T-helper 1 cell treated with Interleukin-12 subunit alpha and Interleukin-12 subunit beta and Interleukin-4 antibody, amounts not matched to agents 30 μg/mL and 1 μg/mL, for 36 hours (primary cell): ENCODE data around the gene SLC6A11.

Experiments used
- H3K27ac Mint-ChIP-seq: one replicate; pipeline ENCODE4 v1.8.0; 2021; ENCODE audit warnings: mild to moderate bottlenecking, mixed read lengths
- H3K27me3 Mint-ChIP-seq: one replicate; pipeline ENCODE4 v1.8.0; 2021; ENCODE audit warnings: low read depth, mixed read lengths
- H3K36me3 Mint-ChIP-seq: one replicate; pipeline ENCODE4 v1.8.0; 2021; ENCODE audit warnings: low read depth, mixed read lengths
- H3K4me1 Mint-ChIP-seq: one replicate; pipeline ENCODE4 v1.8.0; 2021; ENCODE audit warnings: low read depth, mixed read lengths
- H3K4me3 Mint-ChIP-seq: one replicate; pipeline ENCODE4 v1.8.0; 2021; ENCODE audit warnings: mild to moderate bottlenecking, moderate library complexity, mixed read lengths
- H3K9me3 Mint-ChIP-seq: one replicate; pipeline ENCODE4 v1.8.0; 2021; ENCODE audit warnings: mixed read lengths

SLC6A11 gene

DNA sequence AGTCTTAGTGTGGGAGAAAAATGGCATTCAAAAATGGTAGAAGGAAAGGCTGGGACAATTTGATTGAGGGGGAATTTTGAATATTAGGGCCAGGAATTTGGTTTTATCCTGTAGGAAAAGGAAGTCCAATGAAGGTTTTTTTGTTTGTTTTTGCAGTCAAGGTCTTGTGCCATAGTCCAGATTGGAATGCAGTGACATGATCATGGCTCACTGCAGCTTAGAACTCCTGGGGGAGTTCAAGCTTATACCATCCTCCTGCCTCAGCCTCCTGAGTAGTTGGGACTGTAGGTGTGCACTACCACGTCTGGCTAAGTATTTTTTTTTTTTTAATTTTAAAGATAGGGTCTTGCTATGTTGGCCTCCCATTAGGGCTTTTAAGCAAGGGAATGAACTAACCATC lies 2.6 kb upstream of the SLC6A11 start:
- no peak overlapping the region for H3K27ac Mint-ChIP-seq
- H3K4me3 Mint-ChIP-seq: no peak overlapping the region
- H3K27me3 Mint-ChIP-seq: peaks cover 23% of the 10 kb centered on the region
- H3K36me3 Mint-ChIP-seq: no peaks in the 10 kb centered on the region
- no peaks in the 10 kb centered on the region for H3K9me3 Mint-ChIP-seq
- H3K4me1 Mint-ChIP-seq: no peaks in the 10 kb centered on the region

DNA sequence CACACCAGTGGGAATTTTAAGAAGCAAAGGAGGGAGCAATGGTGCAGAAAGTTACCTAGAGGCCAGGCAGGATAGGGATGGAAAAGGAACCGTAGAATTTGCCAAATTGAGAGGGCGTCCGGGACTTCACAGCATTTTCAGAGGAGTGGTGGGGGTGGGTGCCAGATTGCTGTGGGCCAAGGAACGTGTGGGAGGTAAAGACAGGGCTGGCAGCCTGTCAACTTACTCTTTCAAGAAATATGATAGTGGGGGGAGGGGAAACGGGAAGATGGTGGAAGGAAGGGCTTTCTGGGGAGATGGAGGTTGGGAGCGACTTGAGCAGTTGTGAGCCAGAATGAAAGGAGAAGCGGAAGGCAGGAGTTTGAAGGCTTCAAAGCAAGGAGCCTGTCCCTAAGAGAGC lies 1.4 kb upstream of the SLC6A11 start:
- Mint-ChIP-seq H3K4me1 (no peaks in the 10 kb centered on the region), H3K36me3 (no peaks in the 10 kb centered on the region), H3K4me3 (no peak overlapping the region), H3K27ac (no peak overlapping the region), H3K9me3 (no peaks in the 10 kb centered on the region), H3K27me3 (peaks cover 30% of the 10 kb centered on the region)

DNA sequence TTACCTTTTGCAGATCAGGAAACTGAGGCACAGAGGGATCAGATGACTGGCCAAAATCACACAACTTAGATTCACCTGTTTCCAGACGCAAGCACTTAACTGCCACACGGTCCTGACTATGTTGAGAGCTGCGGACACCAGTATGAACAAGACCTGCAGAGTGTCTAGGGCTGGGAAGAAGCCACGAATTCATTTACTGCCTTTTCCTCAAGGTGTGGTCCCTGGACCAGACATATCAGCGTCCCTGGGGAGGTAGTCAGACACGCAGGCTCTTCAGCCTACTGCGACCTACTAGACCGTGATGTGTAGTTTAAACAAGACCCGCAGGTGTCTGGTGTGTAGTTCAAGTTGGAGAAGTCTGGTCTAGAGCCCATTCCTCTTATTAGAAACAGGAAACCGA lies 541 bp upstream of the SLC6A11 start:
- Mint-ChIP-seq H3K27ac (no peak overlapping the region), H3K4me1 (no peaks in the 10 kb centered on the region), H3K27me3 (peaks cover 33% of the 10 kb centered on the region), H3K36me3 (no peaks in the 10 kb centered on the region), H3K9me3 (no peaks in the 10 kb centered on the region), H3K4me3 (no peak overlapping the region)

DNA sequence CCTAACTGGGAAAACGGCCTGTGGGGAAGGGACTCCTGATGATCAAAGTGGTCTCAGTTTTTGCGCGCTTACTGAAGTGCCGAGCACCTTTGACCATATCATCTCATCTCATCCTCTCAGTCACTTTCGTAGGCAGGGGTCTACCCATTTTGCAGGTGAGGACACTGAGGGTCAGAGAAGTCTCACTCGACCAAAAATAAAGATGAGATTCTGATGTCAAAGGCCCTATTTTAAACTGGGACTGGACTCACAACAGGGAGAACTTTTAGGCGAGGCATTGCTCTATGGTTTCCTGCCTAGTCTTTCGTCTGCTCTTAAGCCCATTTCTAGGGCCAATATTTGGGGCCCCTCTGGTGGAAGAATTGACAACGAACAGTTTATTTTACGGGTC lies 830 bp downstream of the SLC6A11 start:
- no peaks in the 10 kb centered on the region for H3K4me1 Mint-ChIP-seq
- no peak overlapping the region for H3K4me3 Mint-ChIP-seq
- H3K9me3 Mint-ChIP-seq: no peaks in the 10 kb centered on the region
- no peaks in the 10 kb centered on the region for H3K36me3 Mint-ChIP-seq
- no peak overlapping the region for H3K27ac Mint-ChIP-seq
- peaks cover 41% of the 10 kb centered on the region for H3K27me3 Mint-ChIP-seq

DNA sequence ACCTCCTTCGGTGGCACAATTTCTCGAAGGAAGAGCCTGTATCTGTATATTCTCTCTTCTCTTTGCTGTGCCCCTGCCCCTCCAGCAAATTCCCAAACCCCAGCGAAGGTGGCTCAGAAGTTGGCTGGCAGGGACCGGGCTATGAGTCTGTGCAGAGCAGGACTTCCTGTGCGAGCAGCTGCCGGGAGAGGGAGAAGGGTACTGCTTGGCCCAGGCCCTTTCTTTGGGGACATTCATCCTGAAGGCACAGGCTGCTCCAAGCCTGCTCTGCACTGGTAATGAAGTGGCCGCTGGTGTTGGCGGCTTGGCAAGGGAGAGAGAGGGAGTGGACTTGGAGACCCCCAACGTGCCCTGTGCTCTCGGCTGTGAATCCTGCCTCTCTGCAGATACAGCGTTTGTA lies 1.5 kb downstream of the SLC6A11 start:
- no peak overlapping the region for H3K27ac Mint-ChIP-seq
- no peaks in the 10 kb centered on the region for H3K36me3 Mint-ChIP-seq
- H3K4me3 Mint-ChIP-seq: no peak overlapping the region
- no peaks in the 10 kb centered on the region for H3K9me3 Mint-ChIP-seq
- no peaks in the 10 kb centered on the region for H3K4me1 Mint-ChIP-seq
- H3K27me3 Mint-ChIP-seq: peaks cover 41% of the 10 kb centered on the region

DNA sequence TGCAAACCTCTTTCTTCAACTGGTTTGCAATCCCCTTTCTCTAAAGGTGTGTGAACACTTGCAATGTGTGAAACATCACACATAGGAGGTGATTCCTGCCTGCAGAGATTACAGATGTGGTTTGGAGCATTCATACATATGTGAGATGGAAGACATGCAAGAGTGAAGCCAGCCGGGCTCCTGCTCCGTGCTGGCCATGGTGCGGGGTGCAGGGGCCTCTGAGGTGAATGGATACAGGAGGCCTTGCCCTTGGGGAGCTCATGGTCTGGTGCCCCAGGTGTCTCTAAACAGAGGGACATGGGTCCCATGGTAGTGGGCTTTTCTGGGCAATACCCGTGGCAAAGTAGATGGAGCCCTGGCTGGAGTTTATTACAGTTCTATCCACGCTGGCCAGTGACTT lies 6.0 kb downstream of the SLC6A11 start:
- no peak overlapping the region for H3K27ac Mint-ChIP-seq
- no peaks in the 10 kb centered on the region for H3K36me3 Mint-ChIP-seq
- no peaks in the 10 kb centered on the region for H3K4me1 Mint-ChIP-seq
- H3K27me3 Mint-ChIP-seq: peaks cover 23% of the 10 kb centered on the region
- no peak overlapping the region for H3K4me3 Mint-ChIP-seq
- H3K9me3 Mint-ChIP-seq: no peaks in the 10 kb centered on the region

DNA sequence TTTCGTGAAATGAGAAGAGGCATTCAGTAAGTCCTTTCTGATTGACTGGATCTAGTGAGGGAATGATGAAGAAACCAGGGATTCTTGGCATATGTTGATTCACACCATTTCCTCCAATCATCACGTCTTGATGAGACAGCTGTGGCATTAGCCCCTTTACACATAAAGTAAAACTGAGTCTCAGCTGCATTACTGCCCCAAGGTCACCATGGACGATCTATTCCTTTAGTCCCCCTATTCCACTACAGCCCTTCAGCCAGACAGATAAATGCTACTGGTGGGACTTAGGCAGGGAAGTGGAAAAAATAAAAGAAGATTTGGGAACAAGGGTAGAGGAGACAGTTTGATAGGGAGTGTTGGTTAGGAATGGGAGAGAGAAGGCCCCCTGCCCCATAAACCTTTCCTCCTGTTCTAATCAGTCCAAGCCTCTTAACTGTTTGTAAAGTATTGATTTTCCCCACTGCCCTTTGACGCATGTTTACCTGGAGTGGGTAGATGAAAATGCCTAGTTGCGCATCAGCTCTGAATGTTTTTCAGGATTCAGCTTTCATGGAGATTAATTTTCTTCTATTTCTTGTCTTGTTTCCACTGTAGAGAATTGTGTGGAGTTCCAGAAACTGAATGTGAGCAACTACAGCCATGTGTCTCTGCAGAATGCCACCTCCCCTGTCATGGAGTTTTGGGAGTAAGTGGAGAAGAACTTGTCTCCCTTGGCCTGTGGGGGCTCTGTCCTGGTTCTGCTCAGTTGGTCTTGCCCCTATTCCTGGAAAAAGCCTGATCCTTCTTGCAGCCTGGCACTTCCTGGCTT lies 6.9 kb downstream of the SLC6A11 start:
- Mint-ChIP-seq H3K4me1 (no peaks in the 10 kb centered on the region), H3K27ac (no peak overlapping the region), H3K36me3 (no peaks in the 10 kb centered on the region), H3K9me3 (no peaks in the 10 kb centered on the region), H3K27me3 (peaks cover 23% of the 10 kb centered on the region), H3K4me3 (no peak overlapping the region)

DNA sequence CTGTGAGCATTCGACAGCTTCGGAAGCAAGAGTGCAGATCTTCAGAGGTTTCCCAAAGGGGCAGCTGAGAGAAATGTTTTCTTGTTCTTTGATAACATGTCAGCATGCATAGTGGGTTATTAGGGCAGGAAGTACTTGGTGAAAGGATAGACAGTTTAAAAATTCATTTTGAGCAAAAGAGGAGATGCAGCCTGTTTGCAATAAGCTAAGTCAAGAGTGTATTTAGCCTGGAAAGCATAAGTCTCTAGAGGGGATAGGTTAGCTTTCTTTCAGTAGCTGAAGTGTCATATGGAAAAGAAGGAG lies 7.4 kb downstream of the SLC6A11 start:
- no peak overlapping the region for H3K27ac Mint-ChIP-seq
- H3K4me1 Mint-ChIP-seq: no peaks in the 10 kb centered on the region
- H3K9me3 Mint-ChIP-seq: no peaks in the 10 kb centered on the region
- no peak overlapping the region for H3K4me3 Mint-ChIP-seq
- H3K27me3 Mint-ChIP-seq: peaks cover 20% of the 10 kb centered on the region
- H3K36me3 Mint-ChIP-seq: no peaks in the 10 kb centered on the region

DNA sequence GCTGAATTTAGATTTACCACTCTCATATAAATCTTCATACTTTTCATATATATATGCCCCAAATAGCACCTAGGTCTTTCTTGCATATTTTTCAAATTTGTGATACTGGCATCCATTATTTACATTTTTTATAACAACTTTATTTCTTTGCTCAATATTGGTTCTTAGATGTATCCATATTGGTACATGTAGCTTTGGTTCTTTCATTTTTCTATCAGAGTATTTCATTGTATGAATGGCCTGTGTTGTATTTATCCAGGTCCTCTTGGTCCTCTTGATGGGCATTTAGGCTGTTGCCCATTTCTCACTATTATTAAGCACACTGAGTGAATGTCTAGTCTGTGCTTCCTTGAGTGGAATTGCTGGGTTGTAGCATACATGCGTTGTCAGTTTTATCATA lies 8.4 kb downstream of the SLC6A11 start:
- Mint-ChIP-seq H3K27ac (no peak overlapping the region), H3K4me3 (no peak overlapping the region), H3K27me3 (peaks cover 14% of the 10 kb centered on the region)

DNA sequence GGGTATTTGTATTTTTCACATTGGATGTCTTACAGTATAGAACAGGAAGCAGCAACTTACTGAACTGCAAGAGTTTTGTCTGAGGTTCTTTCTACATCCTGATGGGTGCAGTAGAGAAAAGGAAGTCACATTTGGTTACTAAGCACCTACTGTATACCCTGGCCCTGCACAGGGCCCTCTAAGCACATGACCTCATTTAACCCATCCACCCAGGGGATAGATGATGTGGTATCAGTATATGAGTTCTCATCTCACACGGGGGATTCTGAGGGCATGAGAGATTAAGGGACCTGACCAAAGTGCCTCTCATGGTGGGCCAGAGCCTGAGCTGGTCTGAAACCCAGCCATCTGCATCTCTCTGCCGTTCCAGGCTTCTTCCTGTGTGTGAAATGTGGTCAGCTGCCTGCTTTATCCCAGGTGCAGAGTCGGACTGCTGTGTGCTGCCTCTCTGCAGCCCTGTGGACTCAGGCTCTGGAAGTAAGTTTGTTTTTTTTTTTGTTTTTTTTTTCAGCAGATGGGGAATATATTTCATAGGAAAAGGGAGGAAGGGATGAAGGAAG lies 17.9 kb downstream of the SLC6A11 start:
- Mint-ChIP-seq H3K9me3 (no peaks in the 10 kb centered on the region), H3K27me3 (no peaks in the 10 kb centered on the region), H3K27ac (no peak overlapping the region), H3K36me3 (no peaks in the 10 kb centered on the region), H3K4me1 (no peaks in the 10 kb centered on the region), H3K4me3 (no peak overlapping the region)

More for the DNA sequence above, 8.4 kb downstream of the SLC6A11 start:
- H3K4me1 Mint-ChIP-seq: no peaks in the 10 kb centered on the region
- no peaks in the 10 kb centered on the region for H3K9me3 Mint-ChIP-seq
- no peaks in the 10 kb centered on the region for H3K36me3 Mint-ChIP-seq

DNA sequence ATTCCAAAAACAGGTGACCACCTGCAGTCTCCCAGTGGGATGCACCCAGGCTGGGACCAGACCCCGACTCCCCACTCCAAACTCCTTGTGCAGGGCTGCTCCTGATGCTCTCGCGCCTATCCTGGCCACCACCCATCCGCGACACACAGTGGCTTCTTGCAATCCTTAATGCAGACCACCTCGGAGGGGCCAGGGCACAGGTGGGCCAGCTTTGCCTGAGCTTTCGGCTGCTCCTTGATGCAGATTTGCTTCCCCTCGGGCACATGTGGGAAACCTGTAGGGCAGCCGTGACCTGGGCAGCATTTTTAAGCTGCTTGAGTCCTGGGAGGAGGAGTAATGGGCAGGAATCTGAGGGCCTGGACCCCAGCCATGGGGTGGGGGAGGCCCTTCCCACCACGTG lies 18.9 kb downstream of the SLC6A11 start:
- H3K4me3 Mint-ChIP-seq: no peak overlapping the region
- H3K9me3 Mint-ChIP-seq: no peaks in the 10 kb centered on the region
- H3K4me1 Mint-ChIP-seq: no peaks in the 10 kb centered on the region
- no peak overlapping the region for H3K27ac Mint-ChIP-seq
- no peaks in the 10 kb centered on the region for H3K27me3 Mint-ChIP-seq
- H3K36me3 Mint-ChIP-seq: no peaks in the 10 kb centered on the region

DNA sequence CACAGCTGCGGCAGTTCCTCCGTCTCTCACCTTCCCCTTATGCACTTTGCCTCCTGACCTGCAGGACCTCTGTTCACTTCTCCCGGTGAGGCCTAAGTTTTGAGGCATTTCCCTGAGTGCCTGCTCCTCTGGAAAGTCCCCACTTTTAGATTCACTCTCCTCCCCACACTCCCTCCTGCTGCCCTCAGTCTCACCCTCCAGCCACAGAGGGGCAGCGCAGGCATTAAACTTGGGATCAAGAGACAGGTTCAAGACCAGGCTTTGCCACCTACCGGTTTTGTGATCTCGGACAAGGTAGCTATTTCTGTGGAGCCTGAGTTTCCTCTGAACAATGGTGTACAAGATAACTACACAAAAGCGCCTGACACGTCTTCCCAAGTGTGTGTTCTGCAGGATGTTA lies 19.4 kb downstream of the SLC6A11 start:
- Mint-ChIP-seq H3K27me3 (no peaks in the 10 kb centered on the region), H3K4me1 (no peaks in the 10 kb centered on the region), H3K4me3 (no peak overlapping the region), H3K9me3 (no peaks in the 10 kb centered on the region), H3K27ac (no peak overlapping the region), H3K36me3 (no peaks in the 10 kb centered on the region)

DNA sequence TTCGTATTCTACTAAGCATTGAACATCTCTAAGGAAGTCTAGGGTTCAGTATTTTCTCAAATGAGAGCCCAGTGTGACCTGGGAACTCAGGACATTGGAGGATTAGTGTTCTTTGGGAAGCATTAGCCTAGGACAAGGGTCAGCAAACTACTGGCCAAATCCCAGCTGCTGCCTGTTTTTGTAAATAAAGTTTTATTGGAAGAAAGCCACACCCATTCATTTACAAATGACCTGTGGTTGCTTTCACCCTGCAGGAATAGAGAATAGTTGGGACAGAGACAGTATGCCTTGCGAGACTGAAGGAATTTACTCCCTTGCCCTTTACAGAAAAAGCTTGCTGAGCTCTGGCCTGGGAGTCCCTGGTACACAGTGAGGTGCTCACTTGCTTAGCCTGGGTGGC lies 20.6 kb downstream of the SLC6A11 start:
- Mint-ChIP-seq H3K36me3 (no peaks in the 10 kb centered on the region), H3K27me3 (no peaks in the 10 kb centered on the region), H3K4me3 (no peak overlapping the region), H3K4me1 (no peaks in the 10 kb centered on the region), H3K27ac (no peak overlapping the region), H3K9me3 (no peaks in the 10 kb centered on the region)

DNA sequence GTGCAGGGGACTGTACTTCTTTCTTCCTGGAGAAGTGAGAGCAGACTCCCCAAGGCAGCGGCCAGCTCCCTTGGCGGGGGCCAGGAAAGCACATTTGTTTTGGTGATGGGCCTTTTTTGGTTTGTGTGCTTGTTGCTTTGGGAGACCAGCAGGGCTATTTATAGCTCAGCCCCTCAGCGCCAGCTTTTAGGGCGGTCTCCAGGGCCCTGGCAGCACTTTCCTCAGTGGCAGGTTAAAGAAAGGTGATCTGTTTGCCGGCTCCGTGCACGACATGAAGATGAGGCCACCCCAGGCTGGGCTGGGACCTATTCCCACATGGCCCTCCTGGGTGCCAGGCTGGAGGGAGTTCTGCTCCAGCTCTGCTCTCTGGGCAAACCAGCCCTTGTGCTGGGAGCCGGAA lies 21.8 kb downstream of the SLC6A11 start:
- Mint-ChIP-seq H3K4me3 (no peak overlapping the region), H3K27ac (no peak overlapping the region), H3K9me3 (no peaks in the 10 kb centered on the region), H3K4me1 (no peaks in the 10 kb centered on the region), H3K27me3 (no peaks in the 10 kb centered on the region), H3K36me3 (no peaks in the 10 kb centered on the region)

DNA sequence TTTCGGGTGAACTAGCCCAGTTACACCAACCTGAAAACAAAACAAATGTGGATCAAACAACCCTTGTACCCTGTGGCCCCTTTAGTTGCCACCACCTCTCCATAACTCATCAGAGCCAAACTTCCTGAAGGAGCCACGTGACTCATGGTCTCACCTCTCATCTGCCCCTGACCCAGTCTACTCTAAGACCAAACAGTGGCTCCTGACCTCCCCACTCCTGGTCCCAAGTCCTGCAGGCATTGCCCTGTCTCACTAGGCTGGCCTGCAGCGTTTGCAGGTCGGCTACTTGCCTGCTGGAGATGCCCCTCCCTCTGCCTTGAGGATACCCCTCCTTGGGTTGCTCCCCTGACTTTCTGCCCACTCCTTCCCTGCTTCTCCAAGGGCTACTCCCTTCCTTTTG lies 23.1 kb downstream of the SLC6A11 start:
- no peaks in the 10 kb centered on the region for H3K27me3 Mint-ChIP-seq
- H3K36me3 Mint-ChIP-seq: no peaks in the 10 kb centered on the region
- H3K4me1 Mint-ChIP-seq: no peaks in the 10 kb centered on the region
- no peak overlapping the region for H3K4me3 Mint-ChIP-seq
- H3K27ac Mint-ChIP-seq: no peak overlapping the region
- H3K9me3 Mint-ChIP-seq: no peaks in the 10 kb centered on the region

DNA sequence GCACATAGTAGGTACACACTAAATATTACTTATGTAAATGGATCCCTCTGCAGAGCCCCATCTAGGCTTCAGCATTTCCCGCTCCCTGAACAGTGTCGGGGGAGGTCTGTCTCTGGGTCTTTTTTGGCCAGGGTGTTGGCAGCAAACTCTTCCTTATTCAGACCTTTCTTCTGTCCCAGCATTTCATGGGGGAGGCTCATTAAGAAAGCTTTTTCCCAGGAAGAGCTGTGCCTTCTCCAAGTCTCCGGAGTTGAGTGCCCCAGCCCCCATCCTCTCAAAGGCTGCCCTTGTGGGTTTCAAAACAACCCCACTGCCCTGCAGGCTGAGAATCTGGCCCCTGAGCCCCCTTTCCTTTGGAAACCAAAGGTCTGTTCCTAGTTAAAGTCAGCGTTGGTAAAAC lies 25.1 kb downstream of the SLC6A11 start:
- Mint-ChIP-seq H3K4me1 (no peaks in the 10 kb centered on the region), H3K27me3 (no peaks in the 10 kb centered on the region), H3K9me3 (no peaks in the 10 kb centered on the region), H3K36me3 (no peaks in the 10 kb centered on the region), H3K27ac (no peak overlapping the region), H3K4me3 (no peak overlapping the region)
